D341Med (cell line): ENCODE results near the gene SNX10.

Source experiments
- DNase-seq: peaks from one replicate; pipeline ENCODE4 v3.0.0; 2012; ENCODE audit warnings: low spot score

SNX10 gene

DNA sequence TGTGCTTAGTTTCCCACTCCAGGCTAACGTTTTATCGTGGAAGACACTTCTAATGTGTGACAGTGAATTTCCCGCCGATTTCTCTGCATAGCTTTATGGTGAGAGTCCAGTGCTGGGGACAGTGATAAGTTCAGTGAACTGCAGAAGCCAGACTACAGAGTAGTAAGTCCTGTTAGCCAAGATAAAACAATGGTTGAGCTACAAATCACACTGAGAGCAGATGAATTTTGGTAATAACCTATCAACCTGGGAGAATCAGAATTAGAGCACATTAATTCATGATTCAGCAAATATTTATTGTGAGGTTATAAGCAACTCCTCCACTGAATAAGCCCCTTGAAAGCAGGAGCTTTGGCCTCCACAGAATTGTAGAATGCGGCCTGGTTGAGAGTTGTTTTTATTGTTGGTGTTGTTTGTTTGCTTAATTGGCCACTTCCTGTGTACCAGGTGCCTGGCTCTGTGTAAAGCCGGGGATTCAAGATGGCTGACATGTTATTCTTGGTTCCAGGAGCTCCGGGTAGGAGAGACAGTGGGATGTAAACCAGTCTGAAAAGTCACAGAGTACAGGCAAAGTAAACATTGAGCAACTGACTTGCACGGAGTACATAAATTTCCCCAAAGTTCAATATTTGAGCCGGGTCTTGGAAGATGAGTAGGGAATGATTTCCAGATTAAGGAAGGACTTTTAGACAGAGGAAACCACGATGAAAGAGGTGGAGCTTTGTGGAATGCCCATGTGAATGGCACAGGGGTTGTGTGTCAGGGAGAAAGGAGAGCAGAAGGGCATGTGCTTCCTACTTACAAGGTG is 112.7 kb downstream of the SNX10 start:
- DNase-seq, result no peak

DNA sequence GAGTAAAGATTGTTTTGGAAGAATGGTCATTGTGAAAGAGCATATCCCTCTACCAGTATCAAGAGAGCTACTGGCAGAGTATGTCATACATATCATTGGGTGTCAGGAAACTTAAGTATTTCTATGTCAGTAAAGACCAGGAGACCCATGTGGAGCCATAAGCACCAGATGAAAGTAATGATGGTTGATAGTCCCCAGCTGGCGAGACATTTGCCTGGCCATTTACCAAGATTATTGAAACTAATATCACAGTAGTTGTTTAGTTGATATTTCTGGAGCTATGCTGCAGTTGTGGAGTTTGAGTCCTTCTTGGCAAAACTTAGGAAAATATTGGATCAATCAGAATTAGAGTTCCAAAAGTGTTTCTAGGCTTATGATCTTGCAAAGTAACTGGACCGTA is 114.8 kb downstream of the SNX10 start:
- no peak for DNase-seq

DNA sequence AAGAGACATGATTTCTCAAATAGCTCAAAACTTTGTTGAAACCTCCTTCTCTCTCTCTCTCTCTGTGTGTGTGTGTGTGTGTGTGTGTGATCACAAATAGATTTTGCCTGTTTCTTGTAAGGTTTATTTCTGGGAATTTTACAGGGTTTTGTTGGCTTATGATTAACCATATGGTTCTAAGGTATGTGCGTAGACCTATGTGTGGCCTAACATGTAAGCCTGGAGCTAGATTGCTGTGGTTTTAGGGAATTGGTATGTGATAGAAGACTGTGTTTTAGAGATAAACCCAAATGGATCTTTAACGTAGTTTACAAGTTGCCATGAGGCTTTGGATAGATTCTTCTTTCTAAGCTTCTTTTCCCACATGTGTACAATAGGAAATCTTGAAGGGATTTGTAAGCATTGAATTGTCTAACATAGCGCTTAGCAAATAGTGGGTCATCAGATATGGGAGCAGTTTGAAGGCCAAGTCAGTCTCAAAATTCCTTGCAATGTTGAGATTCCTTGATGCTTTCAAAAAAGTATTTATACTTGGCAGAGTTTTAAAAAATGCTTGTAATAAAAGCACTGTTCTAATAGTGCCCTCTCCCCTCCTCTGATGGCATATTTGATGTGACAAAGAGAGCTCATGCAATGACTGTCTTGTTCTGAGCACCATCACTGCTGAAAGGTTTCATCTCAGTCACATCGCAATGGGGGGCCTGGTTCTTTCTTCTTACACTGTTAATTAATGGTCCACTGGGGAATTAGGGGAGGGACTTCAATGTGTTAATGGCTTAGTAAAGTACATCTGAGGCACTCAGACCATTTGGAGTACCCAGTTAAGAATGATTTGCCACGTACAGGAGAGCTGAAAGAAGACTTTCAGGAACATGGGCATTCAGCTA is 118.2 kb downstream of the SNX10 start:
- no peak for DNase-seq

DNA sequence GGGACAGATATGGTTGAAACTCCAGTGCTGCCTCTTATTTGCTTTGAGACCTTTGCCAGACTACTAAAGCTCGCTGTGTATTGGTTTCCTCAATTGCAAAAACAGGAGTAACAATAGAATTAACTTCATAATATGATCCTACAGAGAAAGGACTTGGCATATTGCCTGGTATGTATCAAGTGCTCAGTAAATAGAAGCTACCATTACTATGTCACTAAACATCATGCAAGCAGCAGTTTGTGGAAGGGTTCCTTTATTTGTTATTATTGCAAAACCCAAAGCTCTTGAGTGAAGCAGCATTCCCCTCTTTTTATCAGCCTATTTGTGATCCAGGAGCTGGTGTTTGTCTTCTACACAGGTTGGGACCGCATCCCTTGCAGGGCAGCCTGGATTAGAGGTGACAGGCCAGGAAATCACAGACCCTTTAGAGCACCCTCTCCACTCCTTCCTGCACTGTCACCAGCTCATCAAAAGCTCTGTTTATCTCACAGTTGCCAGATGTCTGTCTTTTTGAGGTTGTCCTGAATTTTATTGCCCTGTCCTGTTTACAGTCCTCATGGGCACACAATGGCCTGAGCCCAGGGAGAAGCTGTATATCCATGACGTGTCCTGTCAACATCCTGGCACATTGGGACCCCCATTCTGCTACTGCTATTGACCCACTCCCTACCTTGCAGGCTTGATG is 121.5 kb downstream of the SNX10 start:
- no peak for DNase-seq

DNA sequence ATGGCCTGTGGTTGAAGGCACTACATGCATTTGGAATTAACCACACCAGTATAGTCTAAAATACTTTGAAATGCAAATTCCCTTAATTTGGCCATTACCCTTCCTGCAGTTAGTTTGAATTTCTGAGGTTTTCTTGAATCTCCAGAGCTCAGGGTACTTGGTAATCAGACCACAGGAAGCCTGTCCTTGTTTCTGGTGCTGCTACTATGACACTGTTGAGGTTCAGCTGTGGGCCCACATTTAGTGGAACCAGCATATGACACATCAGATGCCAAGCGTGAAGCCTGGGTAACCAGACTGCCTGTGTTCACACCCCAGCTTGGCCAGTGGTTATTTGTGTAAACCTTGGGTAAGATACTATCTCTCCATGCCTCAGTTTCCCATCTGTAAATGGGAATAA is 124.3 kb downstream of the SNX10 start:
- no peak for DNase-seq

DNA sequence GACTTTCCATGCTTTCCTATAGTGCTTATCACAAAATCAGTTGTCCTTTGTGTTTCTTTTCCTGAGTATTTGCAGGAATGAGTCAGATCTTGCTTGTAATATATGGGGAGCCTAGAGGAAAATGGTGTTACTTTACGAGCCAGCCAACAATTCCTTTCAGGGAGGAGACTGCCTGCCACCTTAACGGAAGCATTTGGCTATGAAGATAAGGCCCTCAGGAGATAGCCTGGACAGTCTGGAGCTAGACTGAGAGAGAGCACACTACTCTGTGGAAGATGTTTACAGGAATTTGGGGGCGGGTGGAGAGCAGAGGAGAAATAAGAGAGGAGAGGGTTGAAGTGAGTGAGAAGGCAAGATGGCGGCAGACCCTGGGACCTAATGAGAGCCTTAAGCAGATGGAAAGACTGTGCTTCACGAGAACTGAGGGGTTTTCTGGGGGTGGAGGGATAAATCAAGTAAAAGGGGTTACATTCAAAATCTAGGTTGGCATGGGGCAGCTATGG is 126.3 kb downstream of the SNX10 start:
- DNase-seq, result no peak

DNA sequence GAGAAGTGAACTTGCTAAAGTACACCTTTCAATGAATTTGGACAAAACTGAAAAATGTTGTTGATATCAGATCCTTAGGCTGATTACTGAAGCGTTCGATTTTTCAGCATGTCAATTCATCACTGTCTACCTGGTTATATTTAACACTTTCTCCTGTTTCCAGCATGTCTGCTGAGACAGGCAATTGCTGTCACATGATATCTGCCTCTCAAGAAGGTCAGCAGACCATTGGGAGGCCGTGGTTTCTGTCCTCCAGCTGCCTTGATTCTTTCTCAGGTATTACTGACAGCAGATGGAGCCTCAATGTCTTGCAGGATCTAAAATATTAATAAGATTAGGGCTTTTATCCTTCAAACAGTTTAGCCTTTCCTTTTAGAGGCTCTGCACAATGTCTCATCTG is 127.5 kb downstream of the SNX10 start:
- peak; percentile 64 for DNase-seq

DNA sequence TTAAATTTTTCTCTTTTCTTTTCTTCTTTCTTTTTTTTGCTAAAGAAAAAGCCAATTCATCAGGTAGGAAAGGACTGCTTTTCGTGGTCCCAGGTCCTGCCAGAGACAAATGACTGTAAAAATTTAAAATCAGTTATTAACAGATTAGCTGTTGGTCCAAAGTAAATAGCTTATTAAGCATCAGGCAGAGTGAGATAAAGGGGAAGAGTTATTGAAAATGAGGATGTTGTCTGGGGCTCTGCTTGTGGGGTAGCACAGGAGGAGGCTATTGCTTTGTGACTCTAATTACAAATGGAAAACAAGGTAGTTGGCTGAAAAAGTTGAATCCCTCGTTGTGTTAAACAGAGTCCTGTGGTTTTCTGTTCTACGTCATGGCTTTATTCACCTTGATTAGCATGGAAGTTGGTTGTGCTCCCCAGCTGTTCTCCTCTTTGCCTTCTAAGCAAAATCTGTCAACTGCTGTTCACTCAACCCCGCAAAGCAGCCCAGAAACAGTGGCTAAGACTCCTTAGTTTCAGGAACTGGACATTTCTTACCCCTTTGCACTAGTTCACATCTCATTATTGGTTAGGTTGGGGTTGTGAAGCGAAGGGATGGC is 128.9 kb downstream of the SNX10 start:
- DNase-seq, result no peak

DNA sequence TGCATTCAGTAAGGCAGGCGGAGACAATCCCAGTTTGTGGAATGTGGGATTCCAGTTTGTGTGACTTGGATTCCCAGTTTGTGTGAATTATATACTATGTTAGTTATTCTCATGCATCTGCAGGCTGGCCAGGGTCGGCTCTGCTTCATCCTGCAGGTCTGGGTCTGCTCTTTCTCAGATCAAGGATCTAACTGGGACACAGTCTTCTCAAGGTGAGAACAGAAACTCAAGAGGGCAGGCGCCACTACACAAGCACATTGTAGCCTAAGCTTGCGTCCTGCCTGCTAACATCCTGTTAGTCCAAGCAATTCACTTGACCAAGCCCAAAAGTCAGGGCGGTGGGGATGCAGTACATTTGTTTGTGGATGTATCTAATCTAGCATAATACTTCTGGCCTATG is 131.1 kb downstream of the SNX10 start:
- no peak for DNase-seq

DNA sequence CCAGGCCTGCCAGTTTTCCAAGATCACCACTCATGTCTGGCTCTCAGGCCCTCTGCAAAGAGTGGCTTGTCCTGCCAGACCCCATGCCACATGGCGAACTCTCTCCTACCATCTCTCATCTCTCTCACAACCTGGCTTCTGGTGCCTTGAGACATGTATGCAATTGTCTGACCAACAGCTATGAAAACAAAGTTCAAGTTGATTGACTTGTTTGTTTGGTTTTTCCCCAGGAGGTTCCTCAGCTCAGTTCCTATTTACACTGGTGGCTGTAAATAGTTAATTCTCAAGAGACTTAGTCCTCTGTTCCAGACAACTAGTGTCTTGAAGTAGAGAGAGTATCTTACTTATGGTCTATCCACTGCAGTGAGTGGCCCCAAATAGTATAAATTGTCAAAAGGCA is 131.8 kb downstream of the SNX10 start:
- DNase-seq, result no peak
